WTC11 (cell line): ENCODE data around the gene CDC25A. TPM values are rescaled to one million over a fixed set of nuclear protein-coding genes. Genes with fewer than 3 reads are reported as not detected.

ENCODE experiments used
- ATAC-seq: fragments of 200-7000 bp; cut with Tn5 transposase; 2 replicates; pipeline ENCODE4 v1.10.0; 2021; ENCODE audit warnings: mild to moderate bottlenecking, moderate library complexity
- CTCF ChIA-PET: fragments of 300-600 bp; sonication (Branson Sonifier 250); formaldehyde crosslinking; loops from one replicate; lab custom pipeline; 2021; ENCODE audit warnings: antibody characterized with exemption; lab: Charles Lee
- POLR2A ChIA-PET: fragments of 350-600 bp; sonication (Branson Sonifier 250); formaldehyde crosslinking; loops from one replicate; lab custom pipeline; 2021; ENCODE audit warnings: antibody characterized with exemption; lab: Charles Lee
- DNase-seq: peaks from one replicate; pipeline ENCODE4 v3.0.0; 2021; ENCODE audit warnings: low spot score
- H3K27ac Mint-ChIP-seq: 2 replicates; pipeline ENCODE4 v1.8.0; 2021; ENCODE audit warnings: mixed read lengths
- H3K27me3 Mint-ChIP-seq: 2 replicates; pipeline ENCODE4 v1.8.0; 2021; ENCODE audit warnings: low read depth, mild to moderate bottlenecking, moderate library complexity, mixed read lengths
- H3K36me3 Mint-ChIP-seq: 2 replicates; pipeline ENCODE4 v1.8.0; 2021; ENCODE audit warnings: mixed read lengths
- H3K4me1 Mint-ChIP-seq: 2 replicates; pipeline ENCODE4 v1.8.0; 2022; ENCODE audit warnings: mixed read lengths
- H3K4me3 Mint-ChIP-seq: 2 replicates; pipeline ENCODE4 v1.8.0; 2021; ENCODE audit warnings: mild to moderate bottlenecking, moderate library complexity, mixed read lengths
- H3K9me3 Mint-ChIP-seq: 2 replicates; pipeline ENCODE4 v1.8.0; 2021; ENCODE audit warnings: mixed read lengths
- AR ChIP-seq: fragments of 250-450 bp; sonication (Bioruptor Pico); IDR thresholded peaks from 2 replicates; pipeline ENCODE4 v1.9.0; 2021; ENCODE audit warnings: mild to moderate bottlenecking
- ARID4B ChIP-seq: sonication (generic); formaldehyde crosslinking; IDR thresholded peaks from 2 replicates; pipeline ENCODE4 v1.8.0; 2023; ENCODE audit warnings: missing genetic modification reagents, mild to moderate bottlenecking, borderline replicate concordance
- JUN ChIP-seq: sonication (generic); formaldehyde crosslinking; IDR thresholded peaks from 2 replicates; pipeline ENCODE4 v1.8.0; 2023; ENCODE audit warnings: mild to moderate bottlenecking, missing genetic modification reagents
- NR1H2 ChIP-seq: sonication (generic); formaldehyde crosslinking; IDR thresholded peaks from 2 replicates; pipeline ENCODE4 v1.9.0; 2021; ENCODE audit warnings: mild to moderate bottlenecking, moderate library complexity, missing genetic modification reagents
- RORB ChIP-seq: fragments of 250-450 bp; sonication (Bioruptor Pico); IDR thresholded peaks from 2 replicates; pipeline ENCODE4 v1.9.0; 2021; ENCODE audit warnings: mild to moderate bottlenecking
- STAT6 ChIP-seq: sonication (generic); formaldehyde crosslinking; conservative IDR thresholded peaks from 2 replicates; pipeline ENCODE4 v1.8.1; 2023; ENCODE audit warnings: mild to moderate bottlenecking, low read depth, missing genetic modification reagents, moderate library complexity
- TEAD1 ChIP-seq: sonication (generic); formaldehyde crosslinking; IDR thresholded peaks from 2 replicates; pipeline ENCODE4 v1.8.0; 2022; ENCODE audit warnings: mild to moderate bottlenecking, missing genetic modification reagents
- TP53 ChIP-seq: sonication (generic); formaldehyde crosslinking; IDR thresholded peaks from 2 replicates; pipeline ENCODE4 v1.8.1; 2023; ENCODE audit warnings: mild to moderate bottlenecking, missing genetic modification reagents
- ZMAT4 ChIP-seq: fragments of 250-450 bp; sonication (Bioruptor Pico); IDR thresholded peaks from 2 replicates; pipeline ENCODE4 v1.9.0; 2021; ENCODE audit warnings: mild to moderate bottlenecking
- total RNA-seq: library from RNA; stranded (reverse); gene quantifications from 3 replicates; pipeline ENCODE4 v1.2.3, GENCODE V29; 2021

Gene CDC25A
- total RNA-seq, 1 experiment from 2014 or later, result 57.6 TPM

- peak overlapping the region; percentile 96 for H3K4me3 Mint-ChIP-seq
- POLR2A ChIA-PET, result interaction anchor here (0.5 to 1.9 kb wide), 2 partner anchors 287 to 479 kb away, joined by 3 to 4 read pairs; no protein-coding TSS in a partner anchor
- H3K27me3 Mint-ChIP-seq, result no peaks in the 10 kb centered on the region
These were observed 1.5 kb downstream of the CDC25A start for GRCh38 chr3:48186631-48187300.

More at GRCh38 chr3:48186631-48187300, 1.5 kb downstream of the CDC25A start:
- peak overlapping the region; percentile 63 for H3K27ac Mint-ChIP-seq
- TF ChIP-seq RORB (CRISPR knock-in tag) (no peak), ZMAT4 (CRISPR knock-in tag) (no peak), AR (CRISPR knock-in tag) (no peak), TP53 (no peak), NR1H2 (CRISPR knock-in tag) (no peak), STAT6 (no peak), TEAD1 (CRISPR knock-in tag) (no peak), JUN (CRISPR knock-in tag) (no peak), ARID4B (no peak)
- CTCF ChIA-PET, result interaction anchor here (1.8 to 4.6 kb wide), 2 partner anchors 249 to 361 kb away, joined by 5 to 76 read pairs; no protein-coding TSS in a partner anchor
- DNase-seq, result no peak
- peaks cover 38% of the 10 kb centered on the region for H3K4me1 Mint-ChIP-seq
- H3K36me3 Mint-ChIP-seq, result peaks cover 52% of the 10 kb centered on the region
- ATAC-seq, result no peak
- no peaks in the 10 kb centered on the region for H3K9me3 Mint-ChIP-seq
